Measurements from ENCODE around the gene BCKDHB.

DNA sequence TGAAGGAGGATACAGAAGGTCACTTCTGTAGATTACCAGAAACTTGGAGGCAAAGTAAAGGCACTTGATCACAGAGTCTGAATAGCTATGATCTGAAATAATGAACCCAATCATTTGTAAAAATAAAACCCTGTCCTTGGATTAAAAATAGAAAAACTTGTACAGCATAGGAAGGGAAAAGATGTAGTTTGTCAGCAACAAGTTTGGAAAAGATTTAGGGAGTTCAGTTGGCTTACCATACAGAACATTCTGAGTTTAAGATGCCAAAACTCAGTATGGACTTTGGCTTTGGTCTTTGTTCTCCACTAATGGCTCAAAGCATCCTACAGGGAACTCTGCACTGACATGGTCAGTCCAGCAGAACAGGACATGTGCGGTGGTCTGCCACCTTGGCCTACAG lies 240.6 kb downstream of the BCKDHB start:
- TF ChIP-seq, protein P1, sequence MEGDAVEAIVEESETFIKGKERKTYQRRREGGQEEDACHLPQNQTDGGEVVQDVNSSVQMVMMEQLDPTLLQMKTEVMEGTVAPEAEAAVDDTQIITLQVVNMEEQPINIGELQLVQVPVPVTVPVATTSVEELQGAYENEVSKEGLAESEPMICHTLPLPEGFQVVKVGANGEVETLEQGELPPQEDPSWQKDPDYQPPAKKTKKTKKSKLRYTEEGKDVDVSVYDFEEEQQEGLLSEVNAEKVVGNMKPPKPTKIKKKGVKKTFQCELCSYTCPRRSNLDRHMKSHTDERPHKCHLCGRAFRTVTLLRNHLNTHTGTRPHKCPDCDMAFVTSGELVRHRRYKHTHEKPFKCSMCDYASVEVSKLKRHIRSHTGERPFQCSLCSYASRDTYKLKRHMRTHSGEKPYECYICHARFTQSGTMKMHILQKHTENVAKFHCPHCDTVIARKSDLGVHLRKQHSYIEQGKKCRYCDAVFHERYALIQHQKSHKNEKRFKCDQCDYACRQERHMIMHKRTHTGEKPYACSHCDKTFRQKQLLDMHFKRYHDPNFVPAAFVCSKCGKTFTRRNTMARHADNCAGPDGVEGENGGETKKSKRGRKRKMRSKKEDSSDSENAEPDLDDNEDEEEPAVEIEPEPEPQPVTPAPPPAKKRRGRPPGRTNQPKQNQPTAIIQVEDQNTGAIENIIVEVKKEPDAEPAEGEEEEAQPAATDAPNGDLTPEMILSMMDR (IDR thresholded peaks at IDR 0.05) = no peak
- no peak for TF ChIP-seq EZH2 (IDR thresholded peaks at IDR 0.05; ENCODE audit: borderline replicate concordance, insufficient read depth, low read depth, low read length, poor library complexity, severe bottlenecking)

All from B cell (primary cell).